GM18873 (cell line): ENCODE measurements around the gene ARHGEF4.

Experiments
- ATAC-seq: cut with Tn5 transposase; IDR thresholded peaks from one replicate; pipeline ENCODE4 v1.9.1; 2021; ENCODE audit warnings: mild to moderate bottlenecking, moderate library complexity, moderate number of reproducible peaks; ENCODE audit not compliant: unreplicated experiment, low FRiP score

Gene ARHGEF4

DNA sequence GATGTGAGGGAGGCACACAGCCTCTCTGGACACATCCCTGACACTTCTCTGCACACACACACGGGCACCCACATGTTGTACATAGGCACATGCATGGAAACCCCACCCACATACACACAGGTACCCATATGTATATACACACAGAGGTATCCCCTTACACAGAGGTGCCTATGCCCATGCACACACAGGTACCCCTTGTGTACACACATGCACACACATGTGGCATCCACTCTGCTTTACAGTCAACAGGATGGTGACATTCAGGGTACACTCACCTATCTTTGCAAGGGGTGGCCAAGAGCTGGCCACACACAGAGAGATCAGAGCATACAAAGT, 197.0 kb downstream of the ARHGEF4 start:
- ATAC-seq: no peak

DNA sequence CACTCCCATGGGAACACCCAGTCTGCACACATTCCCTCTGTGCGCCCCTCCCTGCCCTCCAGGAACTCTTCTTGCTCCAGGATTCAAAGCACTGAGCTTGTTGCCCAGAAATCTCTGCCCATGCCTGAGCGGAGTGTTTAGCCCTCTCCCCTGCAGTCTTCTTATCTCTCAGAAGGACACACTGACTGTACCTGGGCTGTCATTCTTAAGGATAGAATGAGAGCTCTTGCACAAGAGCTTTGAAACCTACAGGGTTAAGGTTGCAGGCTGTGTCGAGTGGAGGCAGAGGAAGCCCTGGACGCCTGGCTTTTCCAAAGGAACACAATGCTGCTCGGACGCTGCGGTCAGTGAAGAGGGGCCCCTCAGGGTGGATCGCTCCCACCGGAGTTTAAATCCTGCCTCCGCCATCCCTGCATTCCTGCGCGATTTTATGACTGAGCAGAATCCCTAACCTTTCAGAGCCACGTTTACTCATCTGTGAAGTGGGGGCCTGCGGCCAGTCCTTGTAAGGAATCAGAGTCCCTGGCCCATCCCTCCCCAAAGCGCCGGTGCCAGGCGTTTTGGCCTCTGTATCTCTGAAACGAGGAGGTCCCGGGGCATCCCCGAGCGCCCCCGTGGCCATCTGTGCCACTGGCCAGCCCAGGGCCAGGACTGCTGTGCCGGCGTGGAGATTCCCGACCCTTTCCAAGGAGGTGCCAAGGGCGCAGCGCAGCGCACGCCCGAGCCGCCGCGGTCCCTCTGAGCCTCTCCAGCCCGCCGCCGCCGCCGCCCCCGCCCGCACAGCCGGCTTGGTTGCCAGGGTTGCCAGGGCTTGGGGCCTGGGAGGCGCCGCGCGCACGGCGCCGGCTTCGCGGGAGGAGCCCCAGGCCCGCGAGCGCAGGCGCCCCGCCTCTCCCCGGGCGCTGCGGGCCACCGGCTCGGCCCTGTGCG, 197.7 kb downstream of the ARHGEF4 start:
- no peak for ATAC-seq

DNA sequence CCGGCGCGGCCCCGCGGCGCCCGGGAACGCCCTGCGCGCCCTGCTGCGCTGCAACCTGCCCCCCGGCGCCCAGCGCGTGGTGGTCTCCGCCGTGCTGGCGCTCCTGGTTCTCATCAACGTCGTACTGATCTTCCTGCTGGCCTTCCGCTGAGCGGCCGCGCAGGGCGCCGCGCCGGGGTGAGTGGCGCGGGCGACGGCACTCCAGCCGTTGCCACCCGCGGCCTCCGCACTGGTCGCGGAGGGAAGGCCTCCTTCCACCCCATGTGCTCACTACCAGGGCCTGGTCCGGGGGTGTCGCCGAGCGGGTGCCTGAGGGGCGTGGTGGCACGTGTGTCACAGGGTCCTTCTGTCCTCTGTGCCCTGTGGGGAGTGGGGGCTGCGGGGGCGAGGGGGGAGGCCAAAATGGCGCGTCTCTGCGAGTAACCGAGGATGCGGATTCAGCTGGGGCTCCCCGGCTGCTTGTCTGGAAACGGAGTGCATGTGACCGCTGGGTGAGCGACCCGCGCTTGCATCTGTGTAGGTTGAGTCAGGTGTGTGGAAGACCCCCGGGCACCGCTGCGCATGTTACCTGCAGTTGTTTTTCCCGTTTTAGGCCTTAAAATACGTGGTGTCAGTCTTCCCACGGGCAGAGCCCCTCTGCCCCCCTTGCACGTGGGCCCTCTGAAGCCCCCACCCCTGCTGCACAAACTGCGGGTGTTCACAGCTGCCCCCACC, 198.6 kb downstream of the ARHGEF4 start:
- no peak for ATAC-seq

DNA sequence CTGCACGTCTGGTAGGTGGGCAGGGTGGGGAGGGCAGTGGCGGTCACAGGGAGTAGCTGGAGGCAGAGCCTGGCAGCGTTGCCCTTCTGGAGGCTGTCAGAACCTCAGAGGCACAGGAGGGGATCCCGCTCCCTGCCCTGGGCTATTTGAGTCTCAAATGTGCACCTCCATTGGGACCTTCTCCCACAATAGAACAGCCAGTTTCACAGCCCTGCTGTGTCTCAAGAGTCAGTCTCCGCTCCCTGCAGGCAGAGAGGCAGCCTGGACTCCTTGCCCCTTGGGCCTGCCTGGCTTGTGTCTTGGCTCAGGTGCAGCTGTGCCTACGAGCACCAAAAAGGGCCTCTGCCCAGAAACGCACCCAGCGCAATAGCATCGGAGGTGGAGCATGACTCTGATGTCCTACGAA, 199.1 kb downstream of the ARHGEF4 start:
- ATAC-seq: no peak

DNA sequence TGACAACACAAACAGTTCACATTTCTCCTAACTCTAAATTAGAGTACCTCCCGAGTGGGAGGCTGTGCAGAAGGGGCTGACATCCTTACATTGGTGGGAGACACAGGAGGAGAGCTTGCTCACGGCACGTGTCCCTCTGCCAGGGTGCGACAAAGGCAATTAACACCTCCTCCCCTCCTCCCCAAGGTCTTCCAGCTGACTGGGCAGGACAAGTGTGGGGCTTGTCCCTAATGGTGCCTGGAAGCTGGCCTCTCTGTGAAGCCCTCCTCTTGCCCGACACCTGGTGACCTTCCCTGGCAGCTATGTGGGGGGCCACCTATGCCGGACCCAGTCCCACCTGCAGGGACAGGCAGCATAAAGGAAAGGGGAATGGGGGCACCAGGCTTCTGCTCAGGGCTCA, 199.6 kb downstream of the ARHGEF4 start:
- ATAC-seq: no peak

DNA sequence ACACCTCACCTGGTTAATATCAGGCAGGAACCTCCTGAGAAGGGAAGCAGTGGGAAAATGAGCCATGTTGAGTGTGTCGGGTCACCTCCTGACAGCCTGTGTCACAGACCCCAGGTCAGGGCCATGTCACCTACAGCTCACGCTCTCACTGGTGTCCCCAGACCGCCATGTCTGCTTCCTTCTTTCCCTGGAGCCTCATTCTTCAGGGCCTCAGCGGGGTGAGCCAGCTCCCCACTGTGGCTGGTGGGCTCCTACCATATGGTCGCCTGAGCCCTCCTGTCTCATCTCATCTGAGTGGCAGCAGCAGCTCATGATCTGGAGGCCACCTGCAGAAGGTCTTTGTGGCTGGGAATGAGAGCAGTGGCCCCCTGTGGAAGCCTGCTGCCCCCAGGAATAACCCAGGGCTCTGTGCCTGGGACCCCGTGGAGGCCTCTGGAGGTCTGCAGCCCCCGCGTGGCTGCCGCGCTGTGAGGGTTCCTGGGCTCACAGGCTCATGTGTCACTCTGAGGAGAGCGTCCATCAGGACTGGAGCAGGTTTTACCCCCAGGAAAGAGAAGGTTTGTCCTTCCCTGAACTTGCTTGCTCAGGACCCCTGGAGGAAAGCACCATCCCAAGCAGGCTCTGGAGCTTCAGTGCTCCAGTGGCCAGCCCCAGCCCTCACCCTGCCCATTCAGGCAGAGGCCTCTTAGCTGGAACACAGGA, 200.1 kb downstream of the ARHGEF4 start:
- ATAC-seq: no peak

DNA sequence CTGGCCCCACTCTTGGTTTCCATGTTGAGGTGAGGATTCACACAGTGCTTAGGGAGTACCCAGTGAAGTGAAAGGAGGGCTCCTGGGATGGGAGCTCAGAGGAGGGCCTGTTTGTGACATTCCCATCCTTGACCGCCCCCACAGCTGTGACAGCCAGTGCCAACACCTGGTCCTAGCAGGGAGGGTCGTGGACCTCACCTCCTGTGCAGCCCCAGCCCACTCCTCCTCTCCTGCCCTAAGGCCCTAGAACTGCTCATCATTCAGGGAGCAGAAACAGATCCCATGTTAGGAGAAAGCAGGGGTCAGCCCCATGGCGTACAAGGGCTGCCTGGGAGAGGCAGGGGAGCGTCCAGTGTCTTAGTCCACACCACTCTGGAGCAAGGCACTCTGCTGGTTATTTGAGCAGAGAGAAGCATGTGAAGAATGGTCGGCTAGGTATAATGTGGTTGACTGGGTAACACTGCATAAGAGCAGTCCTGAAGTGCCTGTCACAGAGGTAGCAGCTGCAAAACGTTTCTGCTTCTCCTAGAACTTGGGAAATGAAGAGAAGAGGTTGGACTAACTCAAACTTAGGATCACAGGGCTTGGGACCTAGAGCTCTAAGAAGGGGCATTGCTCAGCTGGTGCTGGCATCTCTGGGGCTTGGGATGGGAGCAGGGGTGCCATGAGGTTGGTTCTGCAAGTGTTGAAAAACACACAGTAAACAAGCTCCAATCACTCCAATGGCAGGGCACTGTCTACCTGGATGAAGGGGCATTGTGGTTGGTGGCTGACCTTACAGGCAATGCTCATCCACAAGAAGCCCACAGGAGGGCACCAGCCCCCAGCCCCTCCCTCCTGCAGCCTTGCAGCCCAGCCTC, 200.9 kb downstream of the ARHGEF4 start:
- no peak for ATAC-seq

DNA sequence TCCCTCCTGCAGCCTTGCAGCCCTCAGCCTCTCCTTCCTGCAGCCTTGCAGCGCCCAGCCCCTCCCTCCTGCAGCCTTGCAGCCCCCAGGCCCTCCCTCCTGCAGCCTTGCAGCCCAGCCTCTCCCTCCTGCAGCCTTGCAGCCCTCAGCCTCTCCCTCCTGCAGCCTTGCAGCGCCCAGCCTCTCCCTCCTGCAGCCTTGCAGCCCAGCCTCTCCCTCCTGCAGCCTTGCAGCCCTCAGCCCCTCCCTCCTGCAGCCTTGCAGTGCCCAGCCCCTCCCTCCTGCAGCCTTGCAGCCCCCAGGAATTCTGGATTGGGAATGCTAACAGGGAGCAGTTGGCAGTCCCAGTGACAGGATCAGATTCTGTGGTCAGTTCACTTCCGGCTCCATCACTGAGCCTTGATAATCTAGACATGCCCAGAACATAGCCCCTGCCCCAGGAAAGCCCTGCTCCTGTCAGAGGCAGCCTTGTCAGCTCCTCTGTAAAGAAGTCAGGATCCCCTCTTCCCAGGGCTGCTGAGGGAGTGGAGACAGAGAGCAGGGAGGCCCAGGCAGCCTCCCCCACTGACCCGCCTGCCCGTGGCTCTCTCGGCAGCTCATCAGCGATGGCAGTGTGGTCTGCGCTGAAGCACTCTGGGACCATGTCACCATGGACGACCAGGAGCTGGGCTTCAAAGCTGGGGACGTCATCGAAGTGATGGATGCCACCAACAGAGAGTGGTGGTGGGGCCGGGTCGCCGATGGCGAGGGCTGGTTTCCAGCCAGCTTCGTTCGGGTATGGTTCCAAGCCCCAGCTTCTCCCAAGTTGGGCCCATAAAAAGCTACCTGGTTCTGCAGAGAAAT, 201.8 kb downstream of the ARHGEF4 start:
- ATAC-seq: no peak

DNA sequence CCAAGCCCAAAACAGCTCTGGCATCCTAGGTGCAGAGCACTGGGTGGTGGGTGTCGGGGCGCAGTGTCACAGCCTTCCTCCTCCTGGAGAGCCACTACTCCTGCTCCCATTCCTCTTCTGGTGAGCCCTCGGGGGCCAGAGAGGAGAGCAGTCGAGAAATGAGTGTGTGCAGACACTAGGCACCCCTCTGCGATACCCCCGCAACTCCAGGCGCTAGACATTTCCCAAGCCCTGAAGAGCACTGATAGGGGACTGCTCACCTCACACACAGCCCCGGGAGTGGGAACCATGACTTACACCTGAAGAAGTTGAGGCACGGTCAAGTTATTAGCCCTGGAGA, 202.4 kb downstream of the ARHGEF4 start:
- ATAC-seq: no peak

DNA sequence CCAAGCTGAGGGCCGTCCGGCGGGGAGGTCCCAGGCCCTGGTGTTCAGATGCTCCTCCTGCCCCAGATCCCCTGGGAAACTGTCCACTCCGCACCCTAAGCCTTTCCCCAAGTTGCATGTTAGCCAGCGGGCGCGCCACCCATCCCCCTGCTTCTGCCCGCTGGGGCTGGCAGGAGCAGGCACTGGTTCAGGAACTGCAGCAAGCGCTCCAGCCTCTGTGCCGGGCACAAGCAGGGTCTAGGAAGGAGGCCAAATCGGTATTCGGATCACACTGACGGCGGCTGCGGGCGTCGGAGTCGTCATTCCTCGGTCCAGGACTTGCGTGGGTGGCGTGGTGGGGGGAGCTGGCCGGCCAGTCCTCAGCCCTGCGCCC, 202.8 kb downstream of the ARHGEF4 start:
- ATAC-seq: no peak

DNA sequence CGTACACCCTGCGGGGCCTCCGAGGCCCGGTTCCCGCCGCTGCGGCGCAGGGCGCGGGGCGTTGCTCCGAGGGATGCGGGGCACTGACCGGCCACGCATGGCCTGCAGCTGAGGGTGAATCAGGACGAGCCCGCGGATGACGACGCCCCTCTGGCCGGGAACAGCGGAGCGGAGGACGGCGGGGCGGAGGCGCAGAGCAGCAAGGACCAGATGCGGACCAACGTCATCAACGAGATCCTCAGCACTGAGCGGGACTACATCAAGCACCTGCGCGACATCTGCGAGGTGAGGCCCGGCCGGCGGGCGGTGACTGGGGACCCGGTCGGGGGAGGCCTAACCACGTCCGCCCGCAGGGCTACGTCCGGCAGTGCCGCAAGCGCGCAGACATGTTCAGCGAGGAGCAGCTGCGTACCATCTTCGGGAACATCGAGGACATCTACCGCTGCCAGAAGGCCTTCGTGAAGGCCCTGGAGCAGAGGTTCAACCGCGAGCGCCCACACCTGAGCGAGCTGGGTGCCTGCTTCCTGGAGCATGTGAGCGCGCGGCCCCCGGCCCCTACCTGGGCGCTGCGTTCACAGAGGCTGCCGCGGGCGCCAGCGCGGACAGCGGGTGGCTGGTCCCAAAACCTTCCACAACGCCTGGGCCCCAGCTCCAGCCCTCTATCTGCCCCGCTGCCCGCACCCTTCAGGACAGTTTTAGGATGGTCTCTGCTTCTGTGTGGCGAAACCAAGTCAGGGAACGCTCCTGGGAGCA, 203.4 kb downstream of the ARHGEF4 start:
- no peak for ATAC-seq

DNA sequence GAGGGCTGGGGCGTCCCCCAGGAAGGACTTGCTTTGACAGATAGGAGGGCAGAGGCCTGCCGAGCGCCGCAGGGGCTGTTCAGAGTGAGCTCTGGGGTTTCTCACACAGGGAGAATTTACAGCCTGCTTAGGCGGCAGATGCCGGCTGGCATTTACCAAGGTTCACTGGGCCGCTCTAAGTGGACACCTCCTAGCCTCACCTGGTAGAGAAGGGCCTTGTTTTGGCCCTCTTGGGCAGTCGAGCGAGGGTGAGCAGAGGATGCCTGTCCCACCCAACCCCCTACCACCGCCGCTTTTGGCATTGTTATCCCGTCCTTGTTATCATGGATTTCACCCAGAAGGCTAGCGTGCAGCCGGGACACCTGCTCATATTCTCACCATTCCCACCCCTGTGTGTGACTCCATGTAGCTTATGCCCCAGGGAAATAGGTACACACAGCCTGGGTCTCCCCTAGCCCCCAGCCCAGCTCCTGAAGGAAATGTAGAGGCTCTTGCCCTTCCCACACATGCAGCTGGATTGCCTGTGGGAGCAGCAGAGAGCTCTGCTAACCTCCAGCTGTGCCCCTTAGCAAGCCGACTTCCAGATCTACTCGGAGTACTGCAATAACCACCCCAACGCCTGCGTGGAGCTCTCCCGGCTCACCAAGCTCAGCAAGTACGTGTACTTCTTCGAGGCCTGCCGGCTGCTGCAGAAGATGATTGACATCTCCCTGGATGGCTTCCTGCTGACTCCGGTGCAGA, 204.1 kb downstream of the ARHGEF4 start:
- no peak for ATAC-seq

DNA sequence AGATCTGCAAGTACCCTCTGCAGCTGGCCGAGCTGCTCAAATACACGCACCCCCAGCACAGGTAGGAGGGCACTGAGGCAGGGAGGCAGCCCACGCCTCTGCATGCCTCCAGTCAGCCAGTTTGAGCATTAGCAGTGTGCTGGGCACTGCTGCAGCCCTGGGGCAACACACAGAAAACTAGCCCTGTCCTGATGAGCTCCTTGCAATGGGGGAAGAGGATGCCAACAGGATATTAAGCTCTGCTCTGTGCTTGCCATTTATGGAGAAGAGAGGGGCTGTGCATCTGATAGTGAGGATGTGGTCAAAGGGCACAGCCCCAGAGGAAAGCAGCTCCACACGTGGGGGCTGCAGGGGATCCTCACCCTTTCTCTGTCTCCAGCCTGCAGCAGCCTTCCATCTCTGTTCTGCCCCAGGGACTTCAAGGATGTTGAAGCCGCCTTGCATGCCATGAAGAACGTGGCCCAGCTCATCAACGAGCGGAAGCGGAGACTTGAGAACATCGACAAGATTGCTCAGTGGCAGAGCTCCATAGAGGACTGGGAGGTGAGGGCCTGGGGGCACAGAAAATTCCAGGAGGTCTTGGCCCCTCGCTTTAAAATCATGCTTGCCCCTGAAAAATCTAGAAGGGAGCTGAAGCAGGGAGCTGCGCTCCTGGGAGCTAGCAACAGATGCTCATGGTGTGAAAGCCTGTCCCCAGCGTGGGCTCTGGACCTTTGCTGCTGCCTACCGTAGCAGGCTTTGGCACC, 204.9 kb downstream of the ARHGEF4 start:
- no peak for ATAC-seq

DNA sequence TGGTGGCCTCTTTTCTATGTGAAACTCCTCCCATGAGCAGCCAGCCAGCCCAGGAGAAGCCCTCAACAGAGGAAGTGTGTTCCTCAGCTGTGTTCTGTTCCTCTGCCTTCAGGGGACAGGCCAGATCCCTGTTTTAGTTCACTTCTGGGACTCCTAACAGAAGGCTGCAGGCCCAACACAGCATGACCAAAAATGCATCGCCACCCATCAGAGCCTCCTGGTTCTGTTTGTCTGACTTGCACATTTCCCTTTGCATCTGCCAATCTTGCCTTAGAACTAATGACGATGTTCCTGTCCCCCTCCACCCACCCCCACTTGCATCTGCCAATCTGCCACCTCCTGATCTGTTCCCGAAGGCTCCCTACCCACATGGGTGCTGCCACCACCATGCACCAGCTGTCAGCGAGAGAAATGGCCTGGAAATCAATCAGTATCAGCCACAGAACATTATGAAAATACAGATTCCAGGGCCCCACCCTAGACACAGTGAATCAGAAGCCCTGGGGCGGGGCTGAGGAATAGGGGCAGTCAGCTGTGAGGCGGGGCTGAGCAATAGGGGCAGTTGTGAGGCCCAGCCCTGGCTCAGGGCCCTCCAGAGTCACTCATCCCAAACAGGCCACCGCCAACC, 205.5 kb downstream of the ARHGEF4 start:
- ATAC-seq: no peak

DNA sequence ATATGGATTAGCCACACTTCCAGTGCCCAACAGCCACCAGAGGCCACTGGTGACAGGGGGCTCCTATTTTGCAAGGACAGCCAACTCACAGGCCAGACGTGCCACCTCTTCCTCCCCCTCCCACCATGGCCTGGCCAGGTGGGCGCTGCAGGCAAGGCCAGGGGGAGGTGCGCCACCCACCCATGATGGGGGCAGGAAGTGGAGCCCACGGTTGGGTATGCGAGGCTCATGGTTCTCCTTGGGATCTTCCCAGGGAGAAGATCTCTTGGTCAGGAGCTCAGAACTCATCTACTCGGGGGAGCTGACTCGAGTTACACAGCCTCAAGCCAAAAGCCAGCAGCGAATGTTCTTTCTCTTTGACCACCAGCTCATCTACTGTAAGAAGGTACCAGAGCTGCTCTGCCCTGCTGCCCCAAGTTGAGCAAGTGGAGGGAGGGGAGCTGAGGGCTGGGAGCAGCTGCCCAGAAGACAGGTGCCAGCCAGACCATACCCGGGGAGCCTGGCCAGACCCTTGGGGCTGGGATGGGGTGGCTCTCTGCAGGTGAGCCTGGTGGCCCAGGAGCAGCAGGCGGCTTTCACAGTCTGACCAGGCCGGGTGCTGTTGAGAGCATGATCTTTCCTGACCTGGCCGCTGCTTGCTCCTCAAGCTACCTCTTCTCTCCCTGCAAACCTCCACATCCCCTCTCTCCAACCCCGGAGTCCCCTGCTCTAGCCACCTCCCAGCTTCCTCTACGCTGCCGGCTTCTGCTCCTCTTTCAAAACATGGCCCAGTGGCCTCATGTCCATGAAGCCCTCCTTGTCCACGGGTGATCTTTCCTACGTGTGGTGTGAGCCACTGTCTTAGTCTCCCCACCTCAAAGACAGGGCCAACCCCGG, 206.7 kb downstream of the ARHGEF4 start:
- no peak for ATAC-seq

DNA sequence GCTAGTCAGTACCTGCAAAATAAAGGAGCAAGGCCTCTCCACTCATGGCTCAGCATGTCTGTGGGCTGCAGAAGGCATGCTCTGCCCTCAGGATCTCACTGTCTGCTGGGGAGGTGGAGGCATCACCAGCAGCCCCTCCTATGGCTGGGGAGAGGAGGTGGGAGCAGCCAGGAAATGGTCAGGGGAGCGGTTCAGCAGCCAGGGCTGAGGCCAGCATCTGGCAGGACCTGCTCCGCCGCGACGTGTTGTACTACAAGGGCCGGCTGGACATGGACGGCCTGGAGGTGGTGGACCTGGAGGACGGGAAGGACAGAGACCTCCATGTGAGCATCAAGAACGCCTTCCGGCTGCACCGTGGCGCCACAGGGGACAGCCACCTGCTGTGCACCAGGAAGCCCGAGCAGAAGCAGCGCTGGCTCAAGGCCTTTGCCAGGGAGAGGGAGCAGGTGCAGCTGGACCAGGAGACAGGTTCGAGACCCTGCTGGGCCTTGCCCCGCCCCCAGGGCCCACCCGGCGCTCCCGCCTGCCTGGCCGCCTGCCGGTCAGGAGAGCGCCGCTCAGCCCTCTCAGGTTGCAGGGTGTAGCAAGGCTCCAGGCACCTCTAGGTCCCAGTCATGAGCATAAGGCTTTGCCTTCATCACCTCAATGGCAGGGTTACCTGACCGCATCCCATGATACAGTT, 207.5 kb downstream of the ARHGEF4 start:
- ATAC-seq: no peak
